ENCODE results near the gene PER1.
"Not testable (repeated sequence)": the region's sequence is repeated elsewhere in the genome, so short reads cannot be mapped to it uniquely, and the experiment has no call there.

PER1 gene

GRCh38 chr17:8152112-8152775, at the start of gene PER1:
PER1 (minus strand) TSS chr17:8152404; CDS start chr17:8150706, 1,698 bp downstream.
- DNase-seq = peak; percentile 98

DNA sequence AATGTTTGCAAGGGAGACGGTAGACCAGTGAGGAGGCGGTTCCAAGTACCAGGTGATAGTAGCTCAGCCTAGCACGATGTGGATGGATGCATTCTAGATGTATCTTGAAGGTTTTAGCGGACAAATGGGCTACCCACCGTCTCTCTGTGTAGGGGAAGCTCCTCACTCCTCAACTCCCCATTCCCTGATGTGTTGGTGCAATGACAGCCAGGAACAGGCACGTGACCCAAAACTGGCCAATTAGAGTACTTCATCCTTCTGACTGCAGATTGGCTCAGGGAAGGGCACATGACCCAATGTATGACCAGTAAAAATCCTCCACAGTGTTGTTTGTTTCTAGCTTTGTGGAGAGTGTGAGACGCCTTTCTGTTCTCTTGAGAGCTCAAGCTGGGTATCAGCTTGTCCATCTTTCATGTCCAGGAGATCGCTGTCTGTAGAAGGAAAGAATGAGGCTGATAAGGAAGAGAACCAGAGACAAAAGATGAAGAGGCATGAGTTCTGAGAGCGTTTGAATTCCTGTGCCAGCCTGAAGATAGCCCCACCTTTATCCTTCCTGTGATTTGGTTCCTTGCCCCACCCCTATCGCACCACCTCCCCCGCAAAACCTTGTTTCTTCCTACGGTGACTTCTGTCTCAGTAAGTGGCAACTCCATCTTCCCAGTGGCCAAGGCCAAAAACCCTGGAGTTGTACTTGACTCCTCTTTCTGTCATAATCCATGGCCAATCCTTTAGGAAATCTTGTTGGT, 40.0 kb upstream of the PER1 start:
- DNase-seq = peak; percentile 97

- DNase-seq = no peak
Observed at GRCh38 chr17:8190506-8190905, 38.3 kb upstream of the PER1 start.

- DNase-seq = peak; percentile 97
Observed at GRCh38 chr17:8189711-8190477, 37.7 kb upstream of the PER1 start, which contains the start of gene BORCS6. BORCS6 (minus strand) TSS chr17:8190180; CDS start chr17:8190140, 40 bp downstream.

- DNase-seq = peak; percentile 48
Observed at GRCh38 chr17:8189041-8189710, 37.0 kb upstream of the PER1 start.

DNA sequence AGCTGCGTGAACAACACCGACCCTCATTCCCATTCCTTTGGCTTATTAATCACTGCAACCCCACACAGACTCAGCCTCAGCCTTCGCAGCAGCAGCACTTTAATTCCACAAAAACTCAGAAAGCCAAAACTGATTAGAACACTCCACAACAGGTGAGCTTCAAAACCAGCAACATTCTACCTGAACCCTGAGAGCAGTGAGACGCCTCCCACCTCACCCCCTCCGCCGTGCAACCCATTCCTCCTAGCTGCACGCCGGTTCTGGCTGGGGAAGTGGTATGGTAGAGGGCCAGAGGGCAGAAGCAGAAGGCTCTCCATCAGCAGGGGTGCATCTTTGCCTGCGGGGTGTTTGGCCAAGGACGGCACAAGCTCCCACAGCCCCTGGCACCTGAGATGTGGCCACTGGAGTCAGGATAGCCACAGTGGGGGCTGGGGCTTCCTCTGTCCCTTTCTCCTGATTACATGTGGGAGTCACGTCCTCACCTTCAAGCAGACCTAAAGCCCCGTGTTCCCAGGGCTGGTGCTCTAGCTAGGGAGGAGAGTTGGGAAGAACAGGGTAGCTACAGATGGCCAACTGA, 36.1 kb upstream of the PER1 start:
- no peak for DNase-seq

- peak; percentile 100 for DNase-seq
Observed at GRCh38 chr17:8187517-8188262, 35.5 kb upstream of the PER1 start.

- DNase-seq = peak; percentile 99
Observed at GRCh38 chr17:8186787-8187516, 34.7 kb upstream of the PER1 start.

DNA sequence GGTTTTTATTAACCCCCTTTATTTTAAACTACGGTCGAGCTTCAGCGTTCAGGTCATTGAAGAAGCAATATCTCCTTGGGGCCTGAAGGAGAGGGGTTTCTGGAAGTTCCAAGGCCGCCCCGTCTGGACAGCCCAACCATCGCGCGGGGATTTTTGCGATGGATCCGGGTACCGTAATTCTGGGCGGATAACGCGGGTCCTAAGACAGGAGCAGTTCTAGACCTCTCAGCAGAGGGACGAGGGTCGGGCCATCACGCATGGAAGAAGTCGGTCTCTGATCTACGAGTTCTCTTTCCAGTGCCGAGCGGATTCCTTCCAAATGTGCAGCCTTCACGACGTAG, 34.2 kb upstream of the PER1 start:
- DNase-seq = no peak

- peak; percentile 96 for DNase-seq
Observed at GRCh38 chr17:8185582-8186445, 33.6 kb upstream of the PER1 start.

- DNase-seq = no peak
Observed at GRCh38 chr17:8176998-8177731, 25.0 kb upstream of the PER1 start.

GRCh38 chr17:8176197-8176940, 24.2 kb upstream of the PER1 start, which contains the start of gene TMEM107:
TMEM107 (minus strand) TSS chr17:8176380; CDS start chr17:8176286, 94 bp downstream.
- peak; percentile 96 for DNase-seq

GRCh38 chr17:8175795-8176196, 23.6 kb upstream of the PER1 start:
- no peak for DNase-seq

DNA sequence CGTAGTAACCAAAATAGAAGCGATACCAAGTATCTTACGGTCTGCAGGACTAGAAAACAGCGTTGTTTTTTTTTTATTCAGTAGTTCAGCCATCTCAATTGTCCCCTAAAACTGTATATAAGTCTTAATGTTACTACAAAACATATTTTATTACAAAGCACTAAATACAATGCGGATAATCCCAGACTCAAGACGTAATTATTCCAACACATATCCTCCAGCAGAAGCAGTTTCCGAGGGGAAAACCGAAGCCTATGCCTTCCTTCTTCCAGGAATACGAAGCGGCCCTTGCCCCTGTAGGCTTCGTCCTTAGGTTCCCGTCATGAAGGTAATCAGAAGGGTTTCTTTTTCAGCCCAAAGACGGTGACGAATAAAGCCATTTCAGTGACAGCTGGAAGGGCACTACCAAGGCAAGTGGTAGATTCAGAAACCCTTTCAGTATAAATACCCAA, 21.7 kb upstream of the PER1 start:
- no peak for DNase-seq

- DNase-seq = peak; percentile 97
Observed at GRCh38 chr17:8173056-8173870, 21.1 kb upstream of the PER1 start.

- not testable (repeated sequence) for DNase-seq
Observed at GRCh38 chr17:8170186-8170585, 18.0 kb upstream of the PER1 start.

DNA sequence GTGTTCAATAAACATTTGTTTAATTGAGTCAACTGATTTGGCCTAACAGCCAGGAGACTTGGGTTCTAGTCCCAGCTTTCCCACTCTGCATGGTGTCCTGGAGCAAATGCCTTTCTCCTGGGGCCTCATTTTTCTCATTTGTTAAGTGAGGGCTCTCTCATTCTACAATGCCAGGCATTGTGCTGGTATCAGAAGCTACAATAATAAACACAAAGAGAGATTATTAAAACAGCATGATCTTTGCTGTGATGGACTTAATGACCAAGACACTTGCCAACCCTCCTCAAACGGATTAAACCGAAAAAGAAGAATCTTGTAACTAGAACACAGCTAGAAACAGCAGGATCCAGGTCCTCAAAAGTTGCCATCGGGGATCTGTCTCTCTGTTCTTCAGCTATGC, 15.3 kb upstream of the PER1 start:
- no peak for DNase-seq

DNA sequence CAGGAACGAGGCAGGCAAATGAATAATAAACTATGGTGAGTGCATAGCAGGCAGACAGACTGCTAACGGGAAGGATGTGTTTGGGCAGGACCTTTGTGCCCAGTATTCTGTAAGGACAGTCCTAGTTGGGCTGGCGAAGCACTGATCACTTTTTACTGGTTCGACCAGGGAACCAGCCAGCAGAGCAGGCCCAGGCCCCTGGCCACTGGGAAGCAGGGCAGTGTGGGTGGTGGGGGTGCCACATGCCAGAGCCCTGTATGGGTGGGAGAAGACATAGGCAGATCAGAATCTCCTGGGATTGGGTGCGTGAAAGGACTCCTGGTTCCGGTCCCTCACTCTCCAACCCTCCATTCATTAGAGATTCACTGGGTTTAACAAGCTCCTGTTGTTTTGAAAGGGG, 14.5 kb upstream of the PER1 start:
- DNase-seq = no peak
